Stomach smooth muscle (tissue), 2 donors: Measurements from ENCODE around the gene CCIN.
"Not testable (repeated sequence)": the region's sequence is repeated elsewhere in the genome, so short reads cannot be mapped to it uniquely, and the experiment has no call there.

Experiments
- H3K27ac ChIP-seq: one replicate; pipeline ENCODE4 v1.7.0; 2013; ENCODE audit warnings: mild to moderate bottlenecking, low read length, inconsistent platforms
- H3K27me3 ChIP-seq, 2 donors: one replicate each; pipeline ENCODE4 v1.7.0; 2013; ENCODE audit warnings: low read length in 2 of 2; ENCODE audit not compliant: insufficient read depth in 2 of 2, control insufficient read depth in 1 of 2
- H3K36me3 ChIP-seq, 2 donors: one replicate each; pipeline ENCODE4 v1.7.0; 2013; ENCODE audit warnings: low read length in 2 of 2; ENCODE audit not compliant: control insufficient read depth in 2 of 2, insufficient read depth in 2 of 2
- H3K4me1 ChIP-seq: one replicate; pipeline ENCODE4 v1.7.0; 2013; ENCODE audit warnings: low read length; ENCODE audit not compliant: control insufficient read depth, insufficient read depth
- H3K4me3 ChIP-seq, 2 donors: one replicate each; pipeline ENCODE4 v1.7.0; 2013; ENCODE audit warnings: low read length in 2 of 2
- H3K9ac ChIP-seq, 2 donors: one replicate each; pipeline ENCODE4 v1.7.0; 2013; ENCODE audit warnings: low read length in 2 of 2, mild to moderate bottlenecking in 1 of 2
- H3K9me3 ChIP-seq, 2 donors: one replicate each; pipeline ENCODE4 v1.7.0; 2013; ENCODE audit warnings: low read length in 2 of 2; ENCODE audit not compliant: control insufficient read depth in 2 of 2
- donor health status: healthy.
- donor health status: Pancreatic carcinoma.

CCIN gene

GRCh38 chr9:36169166-36169565 lies at the start of gene CCIN:
TSS of gene CCIN (plus strand) at chr9:36169388. CDS start at chr9:36169503, 115 bp downstream.
- Histone ChIP-seq H3K9me3 (no peaks in the 10 kb centered on the region), H3K36me3 (no peaks in the 10 kb centered on the region), H3K9ac (no peak within 1 kb of the TSS), H3K4me3 (no peak within 1 kb of the TSS), H3K27ac (no peak within 1 kb of the TSS), H3K27me3 (no peaks in the 10 kb centered on the region), H3K4me1 (peaks cover 10% of the 10 kb centered on the region)

- no peak overlapping the region for H3K9ac ChIP-seq
- H3K4me1 ChIP-seq = no peaks in the 10 kb centered on the region
- H3K27ac ChIP-seq = no peak overlapping the region
- no peak overlapping the region for H3K4me3 ChIP-seq
- H3K27me3 ChIP-seq = no peaks in the 10 kb centered on the region
- peaks cover 5 to 23% of the 10 kb centered on the region in 2 donors for H3K36me3 ChIP-seq
- H3K9me3 ChIP-seq = no peaks in the 10 kb centered on the region
Measured at GRCh38 chr9:36119476-36119875, 49.7 kb upstream of the CCIN start.

DNA sequence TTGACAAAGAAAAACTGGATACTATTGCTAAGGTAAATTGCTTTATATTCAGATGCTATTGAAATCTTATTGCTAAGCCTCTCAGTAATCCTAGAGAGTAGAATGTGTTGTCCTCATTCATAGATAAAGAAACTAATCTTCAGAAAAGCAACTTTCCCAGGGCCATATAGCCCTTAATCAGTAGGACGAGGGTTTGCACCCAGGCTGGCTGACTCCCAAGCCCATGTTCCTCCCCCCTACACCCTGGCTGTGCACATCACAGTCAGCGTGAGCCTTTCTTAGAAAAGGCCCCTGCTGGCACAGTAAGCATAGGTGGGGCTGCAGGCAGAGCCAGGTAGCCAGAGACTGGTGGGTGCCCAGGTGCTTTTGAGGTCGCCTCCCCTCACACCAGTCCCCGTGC lies 48.5 kb upstream of the CCIN start:
- Histone ChIP-seq H3K9ac (no peak overlapping the region), H3K27ac (no peak overlapping the region), H3K27me3 (no peaks in the 10 kb centered on the region), H3K4me3 (no peak overlapping the region), H3K4me1 (no peaks in the 10 kb centered on the region), H3K9me3 (no peaks in the 10 kb centered on the region), H3K36me3 (peaks cover 5 to 23% of the 10 kb centered on the region in 2 donors)

DNA sequence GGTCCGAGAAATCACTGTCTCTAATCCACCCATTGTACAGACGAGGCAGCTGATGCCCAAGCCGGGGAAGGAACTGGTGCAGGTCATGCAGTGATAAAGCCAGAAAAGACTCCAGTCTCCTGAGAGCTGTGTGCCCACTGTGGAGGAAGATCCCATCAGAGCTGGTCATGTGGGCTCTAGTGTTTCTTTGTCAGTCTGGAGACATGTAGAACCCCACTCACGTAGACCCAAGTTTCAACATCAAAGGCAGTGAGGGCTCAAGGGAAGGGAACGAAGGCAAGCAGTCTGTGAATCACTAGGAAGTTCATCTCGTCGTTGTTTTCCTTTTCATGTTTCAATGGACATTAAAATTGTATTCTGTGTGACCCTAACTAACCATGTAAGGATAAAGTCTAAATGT lies 47.2 kb upstream of the CCIN start:
- H3K9ac ChIP-seq = no peak overlapping the region
- H3K4me3 ChIP-seq = no peak overlapping the region
- no peaks in the 10 kb centered on the region for H3K4me1 ChIP-seq
- peaks cover 5 to 22% of the 10 kb centered on the region in 2 donors for H3K36me3 ChIP-seq
- no peaks in the 10 kb centered on the region for H3K27me3 ChIP-seq
- H3K27ac ChIP-seq = no peak overlapping the region
- H3K9me3 ChIP-seq = no peaks in the 10 kb centered on the region

DNA sequence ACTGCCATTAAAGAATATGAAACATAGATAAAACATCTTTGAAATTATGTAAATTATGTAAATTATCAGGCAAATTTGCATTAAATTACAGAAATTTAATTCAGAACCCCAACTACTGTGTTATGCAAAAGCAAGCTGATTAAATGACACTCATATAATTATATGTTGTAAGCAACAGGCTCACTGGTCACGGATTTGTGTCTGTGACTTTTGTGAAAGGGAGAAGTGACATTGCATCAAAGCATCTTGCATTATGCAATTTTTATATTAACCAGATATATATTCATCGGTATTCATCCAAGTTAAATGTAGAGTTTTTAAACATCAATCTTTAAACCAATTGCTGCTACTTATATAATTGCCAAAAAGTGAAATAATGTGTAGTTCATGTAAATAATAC lies 45.7 kb upstream of the CCIN start:
- Histone ChIP-seq H3K4me3 (no peak overlapping the region), H3K27ac (no peak overlapping the region), H3K36me3 (peaks cover 2 to 17% of the 10 kb centered on the region in 2 donors), H3K27me3 (no peaks in the 10 kb centered on the region), H3K9ac (no peak overlapping the region), H3K9me3 (no peaks in the 10 kb centered on the region), H3K4me1 (no peaks in the 10 kb centered on the region)

GRCh38 chr9:36125062-36125855 lies 43.9 kb upstream of the CCIN start:
- H3K9ac ChIP-seq = no peak overlapping the region
- no peak overlapping the region for H3K4me3 ChIP-seq
- peaks cover 2 to 9% of the 10 kb centered on the region in 2 donors for H3K36me3 ChIP-seq
- H3K4me1 ChIP-seq = no peaks in the 10 kb centered on the region
- H3K9me3 ChIP-seq = no peaks in the 10 kb centered on the region
- no peak overlapping the region for H3K27ac ChIP-seq
- no peaks in the 10 kb centered on the region for H3K27me3 ChIP-seq

DNA sequence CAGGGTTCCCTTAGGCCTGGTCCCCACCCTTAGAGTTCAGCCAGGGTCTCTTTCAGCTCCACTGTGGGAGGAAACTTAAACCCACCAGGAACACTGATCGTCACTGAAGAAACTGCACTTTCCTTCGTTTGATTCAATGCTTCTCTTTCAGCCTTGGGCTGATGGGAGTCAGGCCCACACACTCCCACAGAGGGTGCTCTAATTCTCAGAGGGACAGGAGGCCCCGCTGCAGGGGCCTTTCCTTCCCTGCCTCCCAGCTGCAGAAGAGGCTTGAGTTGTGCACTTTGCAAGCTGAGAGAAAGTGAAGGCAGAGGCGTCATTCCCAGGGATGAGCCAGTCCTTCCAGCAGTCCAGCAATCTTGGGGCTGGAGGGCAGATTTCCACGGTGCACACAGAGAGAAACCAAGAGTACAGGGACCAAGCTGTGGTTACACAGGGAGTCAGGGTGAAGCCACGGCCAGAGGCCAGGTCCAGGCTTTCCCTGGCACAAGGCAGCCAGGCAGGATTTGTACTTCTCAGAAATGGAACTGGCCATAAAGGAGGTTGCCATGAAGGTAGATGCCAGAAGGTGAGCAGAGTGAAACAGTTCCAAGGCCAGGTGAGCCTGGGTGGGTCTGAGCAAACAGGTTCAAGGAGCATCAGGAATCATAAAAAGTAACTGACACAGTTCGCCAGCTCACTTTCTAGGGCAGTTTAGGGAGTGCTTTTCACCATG lies 43.0 kb upstream of the CCIN start:
- Histone ChIP-seq H3K27ac (no peak overlapping the region), H3K4me1 (no peaks in the 10 kb centered on the region), H3K9me3 (no peaks in the 10 kb centered on the region), H3K36me3 (peaks cover 2 to 9% of the 10 kb centered on the region in 2 donors), H3K27me3 (no peaks in the 10 kb centered on the region), H3K4me3 (no peak overlapping the region), H3K9ac (no peak overlapping the region)

DNA sequence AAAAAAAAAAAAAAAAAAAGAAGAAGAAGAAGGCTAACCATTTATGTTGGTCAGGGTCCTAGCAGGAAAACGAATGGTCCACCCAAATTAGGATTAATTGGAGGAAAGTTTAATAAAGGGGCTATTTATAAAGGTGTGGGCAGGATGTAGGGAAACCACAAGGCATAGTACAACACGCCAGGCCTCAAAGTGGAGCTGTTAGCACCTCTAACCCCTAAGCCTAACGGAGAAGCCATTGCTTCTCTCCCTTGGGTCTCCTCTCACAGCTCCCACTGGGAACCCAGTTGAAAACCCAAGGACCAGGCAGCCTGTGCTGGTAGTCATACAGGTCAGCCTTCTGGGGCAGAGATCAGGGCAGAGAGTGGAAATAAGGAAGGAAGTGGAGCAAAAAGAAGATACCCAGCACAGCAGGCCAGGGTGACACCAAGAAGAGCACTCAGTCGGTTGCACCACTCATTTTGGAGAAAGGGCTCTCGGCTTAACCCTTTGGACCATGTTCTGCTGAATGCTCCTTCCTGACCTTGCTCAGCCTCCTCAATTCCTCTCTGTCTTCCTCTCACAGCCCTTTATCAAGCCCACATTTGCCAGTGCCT lies 41.4 kb upstream of the CCIN start:
- Histone ChIP-seq H3K27ac (no peak overlapping the region), H3K4me1 (no peaks in the 10 kb centered on the region), H3K27me3 (no peaks in the 10 kb centered on the region), H3K9ac (no peak overlapping the region), H3K36me3 (peaks cover 0 to 2% of the 10 kb centered on the region in 2 donors), H3K9me3 (no peaks in the 10 kb centered on the region), H3K4me3 (no peak overlapping the region)

DNA sequence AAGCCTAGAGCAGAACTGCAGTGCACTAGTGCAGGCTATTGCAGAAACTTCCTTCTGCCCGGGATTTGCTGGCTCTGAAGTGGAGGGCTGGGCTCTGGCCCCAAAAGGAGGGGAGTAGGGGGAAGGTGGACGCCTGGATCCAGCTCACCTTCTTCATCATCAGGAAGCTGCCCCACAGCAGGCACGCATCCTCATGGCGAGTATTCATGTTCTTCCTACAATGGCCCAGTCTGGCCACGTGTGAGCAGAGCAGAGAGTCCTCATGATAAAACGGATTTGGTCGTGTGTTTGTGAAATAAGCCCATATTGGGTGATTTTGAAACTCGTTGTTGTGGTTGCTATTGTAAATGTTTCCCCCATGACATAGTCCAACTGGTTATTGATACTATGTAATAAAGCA lies 40.8 kb upstream of the CCIN start:
- no peaks in the 10 kb centered on the region for H3K27me3 ChIP-seq
- H3K9me3 ChIP-seq = no peaks in the 10 kb centered on the region
- no peaks in the 10 kb centered on the region for H3K36me3 ChIP-seq
- no peak overlapping the region for H3K9ac ChIP-seq
- H3K4me1 ChIP-seq = no peaks in the 10 kb centered on the region
- no peak overlapping the region for H3K27ac ChIP-seq
- H3K4me3 ChIP-seq = no peak overlapping the region

DNA sequence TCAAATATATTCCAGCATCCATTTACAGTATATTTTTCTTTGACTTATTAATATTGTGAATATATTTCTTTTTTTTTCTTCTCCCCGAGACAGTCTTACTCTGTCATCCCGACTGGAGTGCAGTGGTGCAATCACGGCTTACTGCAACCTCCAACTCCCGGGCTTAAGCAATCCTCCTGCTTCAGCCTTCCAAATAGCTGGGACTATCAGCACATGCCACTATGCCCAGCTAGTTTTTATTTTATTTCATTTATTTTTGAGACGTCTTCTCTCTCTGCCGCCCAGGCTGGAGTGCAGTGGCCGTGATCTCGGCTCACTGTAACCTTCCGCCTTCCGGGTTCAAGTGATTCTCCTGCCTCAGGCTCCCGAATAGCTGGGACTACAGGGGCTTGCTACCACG lies 40.0 kb upstream of the CCIN start:
- Histone ChIP-seq H3K9ac (no peak overlapping the region), H3K27me3 (no peaks in the 10 kb centered on the region), H3K4me3 (no peak overlapping the region), H3K27ac (no peak overlapping the region), H3K4me1 (no peaks in the 10 kb centered on the region), H3K36me3 (no peaks in the 10 kb centered on the region), H3K9me3 (no peaks in the 10 kb centered on the region)

GRCh38 chr9:36131666-36132065 lies 37.5 kb upstream of the CCIN start:
- not testable (repeated sequence) for H3K27me3 ChIP-seq, H3K27ac ChIP-seq, H3K9ac ChIP-seq, H3K36me3 ChIP-seq, H3K9me3 ChIP-seq, H3K4me3 ChIP-seq, H3K4me1 ChIP-seq
